ENCODE measurements around the gene GFPT2. TPM values are rescaled to one million over a fixed set of nuclear protein-coding genes. Genes with fewer than 3 reads are reported as not detected.
"Not testable (repeated sequence)": the region's sequence is repeated elsewhere in the genome, so short reads cannot be mapped to it uniquely, and the experiment has no call there.

The GFPT2 gene
- total RNA-seq, 1 donor from 2014 or later, result 0.53 TPM

DNA sequence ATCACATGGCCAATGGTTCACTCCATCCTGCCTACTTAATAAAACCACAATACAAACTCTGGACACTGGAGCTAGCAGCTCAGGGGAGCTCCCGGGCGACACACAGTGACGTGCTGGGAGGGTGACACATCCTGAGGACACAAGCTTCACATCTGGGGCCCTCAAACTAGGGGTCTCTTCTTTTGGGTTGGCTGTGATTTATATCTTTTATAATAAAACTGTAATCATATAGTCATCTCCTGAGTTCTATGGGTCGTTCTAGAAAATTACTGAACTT is 49.2 kb downstream of the GFPT2 start:
- no peak overlapping the region for H3K4me3 ChIP-seq (ENCODE audit: low read depth, low read length)
- TF ChIP-seq, protein P1, sequence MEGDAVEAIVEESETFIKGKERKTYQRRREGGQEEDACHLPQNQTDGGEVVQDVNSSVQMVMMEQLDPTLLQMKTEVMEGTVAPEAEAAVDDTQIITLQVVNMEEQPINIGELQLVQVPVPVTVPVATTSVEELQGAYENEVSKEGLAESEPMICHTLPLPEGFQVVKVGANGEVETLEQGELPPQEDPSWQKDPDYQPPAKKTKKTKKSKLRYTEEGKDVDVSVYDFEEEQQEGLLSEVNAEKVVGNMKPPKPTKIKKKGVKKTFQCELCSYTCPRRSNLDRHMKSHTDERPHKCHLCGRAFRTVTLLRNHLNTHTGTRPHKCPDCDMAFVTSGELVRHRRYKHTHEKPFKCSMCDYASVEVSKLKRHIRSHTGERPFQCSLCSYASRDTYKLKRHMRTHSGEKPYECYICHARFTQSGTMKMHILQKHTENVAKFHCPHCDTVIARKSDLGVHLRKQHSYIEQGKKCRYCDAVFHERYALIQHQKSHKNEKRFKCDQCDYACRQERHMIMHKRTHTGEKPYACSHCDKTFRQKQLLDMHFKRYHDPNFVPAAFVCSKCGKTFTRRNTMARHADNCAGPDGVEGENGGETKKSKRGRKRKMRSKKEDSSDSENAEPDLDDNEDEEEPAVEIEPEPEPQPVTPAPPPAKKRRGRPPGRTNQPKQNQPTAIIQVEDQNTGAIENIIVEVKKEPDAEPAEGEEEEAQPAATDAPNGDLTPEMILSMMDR (IDR thresholded peaks at IDR 0.05; ENCODE audit: insufficient read depth, low read length, severe bottlenecking), result no peak
- no peak for DNase-seq (ENCODE audit: low read depth)
- no peaks in the 10 kb centered on the region for H3K36me3 ChIP-seq (ENCODE audit: control insufficient read depth, insufficient read depth, low read length)
- no peak for FAIRE-seq
- no peaks in the 10 kb centered on the region for H3K27me3 ChIP-seq (ENCODE audit: control insufficient read depth, insufficient read depth, low read length)

DNA sequence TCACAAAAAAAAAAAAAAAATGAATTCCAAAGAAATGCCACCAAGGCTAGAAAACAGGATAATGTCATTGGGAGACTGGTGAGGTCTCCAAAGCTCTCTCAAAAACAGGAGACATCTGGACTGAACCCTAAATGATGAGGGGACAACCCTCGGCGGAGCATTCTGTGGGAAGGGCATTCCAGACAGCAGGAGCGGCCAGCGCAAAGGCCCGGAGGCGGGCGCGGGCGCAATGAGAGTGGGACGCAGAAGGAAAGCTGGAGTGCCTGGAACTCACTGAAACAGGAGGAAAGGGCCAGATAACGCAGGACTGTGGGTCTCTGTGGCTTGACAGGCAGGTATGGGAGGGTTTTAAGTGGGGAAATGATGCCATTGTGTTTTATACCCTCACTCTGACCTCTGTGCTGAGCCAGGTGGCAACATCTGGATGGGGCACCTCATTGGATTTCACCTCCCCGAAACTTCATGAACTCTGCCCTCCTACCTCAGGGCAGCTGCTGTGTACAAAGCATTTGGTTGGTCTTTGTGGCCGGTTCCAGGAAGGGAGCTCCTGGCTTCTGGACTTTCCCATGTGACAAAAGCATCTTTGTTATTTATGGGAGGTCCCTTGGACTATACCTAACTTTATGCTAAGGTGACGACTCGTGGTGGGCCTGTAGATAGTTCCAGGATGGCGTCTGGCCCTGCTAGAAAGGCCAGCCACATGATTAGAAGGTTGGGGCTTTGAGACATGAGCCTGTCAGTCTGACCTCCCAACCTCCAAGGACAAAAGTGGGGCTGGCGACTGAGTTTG is 49.7 kb downstream of the GFPT2 start:
- FAIRE-seq, result no peak
- no peaks in the 10 kb centered on the region for H3K36me3 ChIP-seq (ENCODE audit: control insufficient read depth, insufficient read depth, low read length)

GRCh38 chr5:180302256-180302655 is 50.9 kb downstream of the GFPT2 start:
- TF ChIP-seq, protein P1 (IDR thresholded peaks at IDR 0.05; ENCODE audit: insufficient read depth, low read length, severe bottlenecking), result no peak
- FAIRE-seq (no peak), DNase-seq (ENCODE audit: low read depth) (no peak)
- H3K36me3 ChIP-seq (ENCODE audit: control insufficient read depth, insufficient read depth, low read length), result no peaks in the 10 kb centered on the region
- no peaks in the 10 kb centered on the region for H3K27me3 ChIP-seq (ENCODE audit: control insufficient read depth, insufficient read depth, low read length)
- H3K4me3 ChIP-seq (ENCODE audit: low read depth, low read length), result no peak overlapping the region

More for the DNA sequence above, 49.7 kb downstream of the GFPT2 start:
- no peak overlapping the region for H3K4me3 ChIP-seq (ENCODE audit: low read depth, low read length)
- TF ChIP-seq, protein P1 (IDR thresholded peaks at IDR 0.05; ENCODE audit: insufficient read depth, low read length, severe bottlenecking), result no peak
- no peaks in the 10 kb centered on the region for H3K27me3 ChIP-seq (ENCODE audit: control insufficient read depth, insufficient read depth, low read length)
- DNase-seq (ENCODE audit: low read depth), result no peak

- TF ChIP-seq, protein P1 (IDR thresholded peaks at IDR 0.05; ENCODE audit: insufficient read depth, low read length, severe bottlenecking), result no peak
- no peaks in the 10 kb centered on the region for H3K36me3 ChIP-seq (ENCODE audit: control insufficient read depth, insufficient read depth, low read length)
- no peak overlapping the region for H3K4me3 ChIP-seq (ENCODE audit: low read depth, low read length)
- FAIRE-seq (no peak), DNase-seq (ENCODE audit: low read depth) (no peak)
- no peaks in the 10 kb centered on the region for H3K27me3 ChIP-seq (ENCODE audit: control insufficient read depth, insufficient read depth, low read length)
Observed at GRCh38 chr5:180301253-180301652, 51.9 kb downstream of the GFPT2 start.

DNA sequence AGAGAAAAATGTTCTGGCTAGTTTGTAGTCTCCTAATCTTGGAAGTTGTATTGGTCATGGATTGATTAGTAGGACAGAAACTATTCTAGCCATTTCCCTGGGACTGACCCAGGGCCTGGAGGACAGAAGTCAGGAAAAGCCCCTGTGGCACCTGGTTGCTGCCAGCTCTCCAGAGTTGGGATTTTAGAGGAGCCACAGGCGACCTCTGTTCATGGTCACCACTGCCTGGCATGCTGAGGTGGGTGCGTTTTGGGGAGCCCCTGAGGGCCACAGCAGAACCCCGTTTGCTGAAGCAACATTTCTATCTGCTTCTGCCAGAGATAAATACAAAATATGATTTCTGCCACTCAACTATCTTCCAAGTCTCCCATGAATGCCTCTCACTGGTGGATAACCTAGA is 53.6 kb downstream of the GFPT2 start:
- Histone ChIP-seq H3K4me3 (ENCODE audit: low read depth, low read length) (no peak overlapping the region), H3K27me3 (ENCODE audit: control insufficient read depth, insufficient read depth, low read length) (no peaks in the 10 kb centered on the region), H3K36me3 (ENCODE audit: control insufficient read depth, insufficient read depth, low read length) (no peaks in the 10 kb centered on the region)
- no peak for FAIRE-seq
- TF ChIP-seq, protein P1 (IDR thresholded peaks at IDR 0.05; ENCODE audit: insufficient read depth, low read length, severe bottlenecking), result no peak
- DNase-seq (ENCODE audit: low read depth), result no peak

DNA sequence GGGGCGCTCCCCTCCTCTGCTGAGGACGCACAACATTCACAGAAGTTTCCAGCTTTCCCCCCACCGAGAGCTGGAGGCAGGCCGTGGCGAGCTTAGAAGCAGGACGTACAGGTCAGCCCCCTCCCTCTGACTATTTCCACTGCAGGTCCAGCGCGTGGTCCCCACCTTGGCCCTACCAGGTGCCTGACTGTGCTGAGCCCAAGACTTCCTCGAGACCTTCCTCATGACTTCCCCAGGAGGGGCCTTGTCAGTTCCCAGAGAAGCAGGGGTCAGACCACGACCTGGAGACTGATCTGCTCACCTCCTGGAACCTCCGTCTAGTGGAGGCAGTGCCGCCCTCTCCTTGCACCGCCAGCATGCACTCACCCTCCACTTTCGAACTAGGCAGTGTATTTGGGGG is 54.1 kb downstream of the GFPT2 start:
- DNase-seq (ENCODE audit: low read depth); FAIRE-seq: not testable (repeated sequence)

More for the DNA sequence above, 54.1 kb downstream of the GFPT2 start:
- not testable (repeated sequence) for H3K4me3 ChIP-seq (ENCODE audit: low read depth, low read length); H3K27me3 ChIP-seq (ENCODE audit: control insufficient read depth, insufficient read depth, low read length); H3K36me3 ChIP-seq (ENCODE audit: control insufficient read depth, insufficient read depth, low read length)
